IMR-90 (cell line): ENCODE data around the gene SS18L1. TPM values are rescaled to one million over a fixed set of nuclear protein-coding genes. Genes with fewer than 3 reads are reported as not detected.
A peak's percentile ranks its signal among the peaks of the same experiment; 100 is the strongest.

Source experiments
- ATAC-seq: fragments of 200-7000 bp; cut with Tn5 transposase; 2 replicates; pipeline ENCODE4 v1.9.1; 2020; ENCODE audit warnings: low read depth, mild to moderate bottlenecking, moderate library complexity
- BruUV-seq: library from RNA; stranded (reverse); fragments of 400-500 nt; replicated peaks from 2 replicates; lab custom pipeline; 2021; lab: Mats Ljungman, UMichigan
- CTCF ChIA-PET: fragments of 300-600 bp; formaldehyde crosslinking; extraction: SDS; loops from one replicate; lab custom pipeline; 2021; ENCODE audit warnings: antibody characterized with exemption; lab: Yijun Ruan, JAX
- POLR2A ChIA-PET: fragments of 300-600 bp; sonication (Branson Sonifier 250); formaldehyde crosslinking; loops from one replicate; lab custom pipeline; 2022; ENCODE audit warnings: antibody characterized with exemption; ENCODE audit not compliant: unreplicated experiment; lab: Charles Lee
- DNase-seq: peaks from one replicate; pipeline ENCODE4 v3.0.0; 2013
- H2AFZ ChIP-seq: replicated peaks from 2 replicates; pipeline ENCODE3; 2013; ENCODE audit warnings: low read length, mild to moderate bottlenecking; ENCODE audit not compliant: poor library complexity
- H2AK5ac ChIP-seq: 2 replicates; pipeline ENCODE4 v1.6.1; 2013; ENCODE audit warnings: low read depth, low read length, inconsistent platforms
- H2AK9ac ChIP-seq: replicated peaks from 2 replicates; pipeline ENCODE3; 2013; ENCODE audit warnings: mild to moderate bottlenecking, low read depth, low read length, moderate library complexity; ENCODE audit not compliant: poor library complexity
- H2BK120ac ChIP-seq: 2 replicates; pipeline ENCODE4 v1.6.1; 2013; ENCODE audit warnings: low read depth, low read length, inconsistent platforms
- H2BK15ac ChIP-seq: 3 replicates; pipeline ENCODE4 v1.6.1; 2013; ENCODE audit warnings: low read depth, low read length, inconsistent platforms
- H2BK20ac ChIP-seq: 2 replicates; pipeline ENCODE4 v1.6.1; 2013; ENCODE audit warnings: low read depth, mild to moderate bottlenecking, inconsistent platforms, low read length, moderate library complexity
- H2BK5ac ChIP-seq: 2 replicates; pipeline ENCODE4 v1.6.1; 2013; ENCODE audit warnings: mild to moderate bottlenecking, low read depth, low read length, inconsistent platforms; ENCODE audit not compliant: poor library complexity, severe bottlenecking
- H3K14ac ChIP-seq: replicated peaks from 2 replicates; pipeline ENCODE4 v1.6.1; 2013; ENCODE audit warnings: low read depth, low read length, inconsistent platforms
- H3K18ac ChIP-seq: 2 replicates; pipeline ENCODE4 v1.6.1; 2013; ENCODE audit warnings: low read depth, low read length, control low read depth
- H3K23ac ChIP-seq: 2 replicates; pipeline ENCODE4 v1.6.1; 2013; ENCODE audit warnings: low read depth, low read length, inconsistent platforms
- H3K27ac ChIP-seq: 2 replicates; pipeline ENCODE4 v1.5.1; 2013; ENCODE audit warnings: mild to moderate bottlenecking, control low read depth, low read length; ENCODE audit not compliant: insufficient read depth
- H3K27me3 ChIP-seq: 2 replicates; pipeline ENCODE4 v1.6.1; 2013; ENCODE audit warnings: low read length; ENCODE audit not compliant: control insufficient read depth, insufficient read depth
- H3K36me3 ChIP-seq: 2 replicates; pipeline ENCODE4 v1.6.1; 2013; ENCODE audit warnings: low read length, mixed read lengths; ENCODE audit not compliant: control insufficient read depth, insufficient read depth
- H3K4ac ChIP-seq: 2 replicates; pipeline ENCODE4 v1.6.1; 2013; ENCODE audit warnings: low read depth, low read length, inconsistent platforms
- H3K4me1 ChIP-seq: 2 replicates; pipeline ENCODE4 v1.6.1; 2013; ENCODE audit warnings: low read length, mixed read lengths; ENCODE audit not compliant: control insufficient read depth, insufficient read depth
- H3K4me2 ChIP-seq: 2 replicates; pipeline ENCODE4 v1.6.1; 2013; ENCODE audit warnings: low read depth, mild to moderate bottlenecking, control low read depth, low read length, moderate library complexity
- H3K4me3 ChIP-seq: 2 replicates; pipeline ENCODE4 v1.5.1; 2013; ENCODE audit warnings: low read depth, mild to moderate bottlenecking, control low read depth, low read length, moderate library complexity; ENCODE audit not compliant: insufficient read depth
- H3K56ac ChIP-seq: 2 replicates; pipeline ENCODE4 v1.6.1; 2013; ENCODE audit warnings: low read length, inconsistent platforms; ENCODE audit not compliant: insufficient read depth; ENCODE audit errors: extremely low read depth
- H3K79me1 ChIP-seq, 2 experiments: 2 replicates each; pipeline ENCODE4 v1.6.1; 2013; ENCODE audit warnings: low read length in 2 of 2, inconsistent platforms in 1 of 2, low read depth in 1 of 2
- H3K9ac ChIP-seq: 2 replicates; pipeline ENCODE4 v1.6.1; 2013; ENCODE audit warnings: low read depth, low read length, control low read depth
- H3K9me1 ChIP-seq: 2 replicates; pipeline ENCODE4 v1.6.1; 2013; ENCODE audit warnings: low read length, inconsistent platforms; ENCODE audit not compliant: insufficient read depth
- H3K9me3 ChIP-seq: 2 replicates; pipeline ENCODE4 v1.6.1; 2013; ENCODE audit warnings: low read length; ENCODE audit not compliant: control insufficient read depth, insufficient read depth
- H4K20me1 ChIP-seq: 2 replicates; pipeline ENCODE4 v1.6.1; 2013; ENCODE audit warnings: low read length, inconsistent platforms; ENCODE audit not compliant: insufficient read depth
- H4K5ac ChIP-seq: 2 replicates; pipeline ENCODE4 v1.6.1; 2013; ENCODE audit warnings: mild to moderate bottlenecking, low read depth, low read length, control low read depth
- H4K8ac ChIP-seq, 2 experiments: 2 replicates each; pipeline ENCODE4 v1.6.1; 2013; ENCODE audit warnings: low read depth in 2 of 2, low read length in 2 of 2, control low read depth in 1 of 2, inconsistent platforms in 1 of 2
- H4K91ac ChIP-seq: 2 replicates; pipeline ENCODE4 v1.6.1; 2013; ENCODE audit warnings: low read depth, low read length, inconsistent platforms; ENCODE audit not compliant: insufficient read depth
- BHLHE40 ChIP-seq: fragments of 150-350 bp; IDR thresholded peaks from 2 replicates; pipeline ENCODE4 v1.6.1; 2016; ENCODE audit warnings: mild to moderate bottlenecking, low read depth, low read length
- CEBPB ChIP-seq: IDR thresholded peaks from 2 replicates; pipeline ENCODE4 v1.6.1; 2012; ENCODE audit warnings: low read depth, low read length, improper control_type of control experiment
- CHD1 ChIP-seq: IDR thresholded peaks from 2 replicates; pipeline ENCODE4 v1.6.1; 2012; ENCODE audit warnings: low read depth, low read length, improper control_type of control experiment
- CTCF ChIP-seq: conservative IDR thresholded peaks from 2 replicates; pipeline ENCODE4 v1.5.1; 2012; ENCODE audit warnings: mild to moderate bottlenecking, low read depth, low read length, improper control_type of control experiment
- ELK1 ChIP-seq: fragments of 150-350 bp; IDR thresholded peaks from 2 replicates; pipeline ENCODE4 v1.6.1; 2016; ENCODE audit warnings: low read depth, mild to moderate bottlenecking, low read length, moderate library complexity, borderline replicate concordance
- FOS ChIP-seq: fragments of 150-350 bp; IDR thresholded peaks from 2 replicates; pipeline ENCODE4 v1.6.1; 2016; ENCODE audit warnings: low read depth, low read length
- MAFK ChIP-seq: IDR thresholded peaks from 2 replicates; pipeline ENCODE4 v1.6.1; 2012; ENCODE audit warnings: low read depth, low read length, improper control_type of control experiment
- MAZ ChIP-seq: IDR thresholded peaks from 2 replicates; pipeline ENCODE4 v1.6.1; 2012; ENCODE audit warnings: low read depth, mild to moderate bottlenecking, low read length, improper control_type of control experiment, moderate library complexity, borderline replicate concordance
- MXI1 ChIP-seq: IDR thresholded peaks from 2 replicates; pipeline ENCODE4 v1.6.1; 2012; ENCODE audit warnings: low read depth, mild to moderate bottlenecking, low read length, moderate library complexity, borderline replicate concordance
- NFE2L2 ChIP-seq: fragments of 150-350 bp; IDR thresholded peaks from 2 replicates; pipeline ENCODE4 v1.6.1; 2016; ENCODE audit warnings: low read depth, mild to moderate bottlenecking, low read length
- POLR2A ChIP-seq: IDR thresholded peaks from 2 replicates; pipeline ENCODE4 v1.6.1; 2012; ENCODE audit warnings: mild to moderate bottlenecking, low read depth, low read length
- RAD21 ChIP-seq: IDR thresholded peaks from 2 replicates; pipeline ENCODE4 v1.6.1; 2012; ENCODE audit warnings: low read length, improper control_type of control experiment
- RCOR1 ChIP-seq: IDR thresholded peaks from 2 replicates; pipeline ENCODE4 v1.6.1; 2012; ENCODE audit warnings: mild to moderate bottlenecking, low read length, improper control_type of control experiment; ENCODE audit not compliant: insufficient replicate concordance
- RFX5 ChIP-seq: IDR thresholded peaks from 2 replicates; pipeline ENCODE4 v1.8.0; 2012; ENCODE audit warnings: low read depth, mild to moderate bottlenecking, low read length, moderate library complexity
- SMC3 ChIP-seq: fragments of 150-350 bp; IDR thresholded peaks from 2 replicates; pipeline ENCODE4 v1.6.1; 2016; ENCODE audit warnings: low read depth, mild to moderate bottlenecking, antibody characterized with exemption, low read length, moderate library complexity
- USF2 ChIP-seq: fragments of 150-350 bp; IDR thresholded peaks from 2 replicates; pipeline ENCODE4 v1.6.1; 2017; ENCODE audit warnings: mild to moderate bottlenecking, antibody characterized with exemption, low read length, low read depth
- WGBS, 2 experiments: methylation state at CpG; one replicate each; pipeline versions ENCODE4 v1.1.5 to v1.1.7; 2013; ENCODE audit warnings: missing lambda C conversion rate in 2 of 2; ENCODE audit not compliant: insufficient read length in 1 of 2; ENCODE audit errors: extremely low coverage in 2 of 2; 5-methylcytosine and 5-hydroxymethylcytosine counted together
- dilution Hi-C: fragments of 300-500 bp; cut with HindIII; formaldehyde crosslinking; loops from one replicate; pipeline ENCODE4 v1.14.3; 2018; ENCODE audit warnings: low sequenced_read_pairs; ENCODE audit not compliant: unreplicated experiment
- in situ Hi-C: fragments of 300-500 bp; cut with MboI; formaldehyde crosslinking; loops from 3 replicates; pipeline ENCODE4 v1.14.3; 2019; ENCODE audit warnings: low sequenced_read_pairs, inconsistent platforms, mixed read lengths
- intact Hi-C: fragments of 100-400 bp; cut with micrococcal nuclease; formaldehyde crosslinking; loops from 2 replicates; pipeline ENCODE4 v1.10.0; 2022
- polyA plus RNA-seq, 3 experiments: library from polyadenylated mRNA; depleted of rRNA; stranded (reverse); fragments of >200 nt; gene quantifications; 2 replicates each; pipeline ENCODE4 v1.2.3, GENCODE V29; 2012; ENCODE audit warnings: low replicate concordance in 1 of 3
- total RNA-seq: library from RNA; depleted of rRNA; stranded (reverse); fragments of >200 nt; gene quantifications from 2 replicates; pipeline ENCODE4 v1.2.3, GENCODE V29; 2012

The SS18L1 gene
- total and polyA plus RNA-seq, 2 of the 4 experiments (the other 2 are of a cell fraction): 8.1 to 12.2 TPM

GRCh38 chr20:62229667-62230066 lies 86.1 kb downstream of the SS18L1 start:
- no peak for TF ChIP-seq RAD21
- no peak for TF ChIP-seq ELK1
- TF ChIP-seq BHLHE40: no peak
- TF ChIP-seq MXI1: no peak
- TF ChIP-seq CTCF: no peak
- TF ChIP-seq RFX5: no peak
- TF ChIP-seq CHD1: no peak
- no peak for TF ChIP-seq RCOR1
- no peak for TF ChIP-seq SMC3
- TF ChIP-seq FOS: no peak
- TF ChIP-seq CEBPB: no peak
- no peak for TF ChIP-seq MAFK
- no peak for TF ChIP-seq MAZ
- no peak for TF ChIP-seq POLR2A
- no peak for TF ChIP-seq NFE2L2
- no peak for TF ChIP-seq USF2
- H2BK5ac ChIP-seq: peak overlapping the region; percentile 60
- H3K4me3 ChIP-seq: no peak overlapping the region
- no peak overlapping the region for H3K18ac ChIP-seq
- intact Hi-C loops: no loop called here
- H3K23ac ChIP-seq: no peak overlapping the region
- H3K27me3 ChIP-seq: peaks cover 53% of the 10 kb centered on the region
- H4K5ac ChIP-seq: no peak overlapping the region
- H3K27ac ChIP-seq: no peak overlapping the region
- H2BK15ac ChIP-seq: no peak overlapping the region
- DNase-seq (no peak), ATAC-seq (no peak)
- H2BK20ac ChIP-seq: no peak overlapping the region
- no peaks in the 10 kb centered on the region for H3K9me1 ChIP-seq
- BruUV-seq: no TSS peak
- H3K4me1 ChIP-seq: no peaks in the 10 kb centered on the region
- in situ Hi-C loops: no loop called here
- peaks cover 4% of the 10 kb centered on the region for H3K9me3 ChIP-seq
- H2BK120ac ChIP-seq: no peak overlapping the region
- H4K8ac ChIP-seq: no peak overlapping the region
- peaks cover 4% of the 10 kb centered on the region; the same call in 1 of the 2 replicates for H4K20me1 ChIP-seq
- H3K9ac ChIP-seq: no peak overlapping the region
- CTCF ChIA-PET: no interaction called here
- no peaks in the 10 kb centered on the region for H3K36me3 ChIP-seq
- H3K79me1 ChIP-seq: no peaks in the 10 kb centered on the region
- H2AK5ac ChIP-seq: no peak overlapping the region
- H4K91ac ChIP-seq: no peak overlapping the region
- H3K4ac ChIP-seq: no peak overlapping the region
- H2AFZ ChIP-seq: no peak overlapping the region
- 58 to 100% methylated on average over 4 of the region's 4 CpGs for WGBS, 2 experiments
- H2AK9ac ChIP-seq: no peak overlapping the region
- POLR2A ChIA-PET: no interaction called here
- H3K4me2 ChIP-seq: no peak overlapping the region
- H3K56ac ChIP-seq: no peak overlapping the region
- H3K14ac ChIP-seq: no peak overlapping the region
- dilution Hi-C loops: no loop called here
